Loucy (cell line): ENCODE results near the gene TMPRSS13.
A peak's percentile ranks its signal among the peaks of the same experiment; 100 is the strongest.

Source experiments
- H2AFZ ChIP-seq: fragments of 200-600 bp; sonication (generic); 2 replicates; pipeline ENCODE4 v1.6.0; 2016; ENCODE audit warnings: antibody characterized with exemption, mild to moderate bottlenecking, low read length, moderate library complexity
- H3F3A ChIP-seq: fragments of 200-600 bp; 2 replicates; pipeline ENCODE4 v1.6.0; 2016; ENCODE audit warnings: antibody characterized with exemption, low read depth, mild to moderate bottlenecking
- H3K27me3 ChIP-seq: fragments of 200-600 bp; sonication (generic); 2 replicates; pipeline ENCODE4 v1.6.1; 2014; ENCODE audit warnings: low read length, mild to moderate bottlenecking; ENCODE audit not compliant: insufficient read depth, poor library complexity, severe bottlenecking
- H3K36me3 ChIP-seq: fragments of 200-600 bp; sonication (generic); 2 replicates; pipeline ENCODE4 v1.6.1; 2016; ENCODE audit warnings: low read length; ENCODE audit not compliant: insufficient read depth
- H3K4me1 ChIP-seq: fragments of 200-600 bp; sonication (generic); 2 replicates; pipeline ENCODE4 v1.5.1; 2014; ENCODE audit warnings: low read length, mild to moderate bottlenecking; ENCODE audit not compliant: insufficient read depth, poor library complexity, severe bottlenecking
- H3K4me2 ChIP-seq: fragments of 200-600 bp; sonication (generic); 2 replicates; pipeline ENCODE4 v1.6.0; 2014; ENCODE audit warnings: antibody characterized with exemption, low read length, low read depth, mild to moderate bottlenecking; ENCODE audit not compliant: poor library complexity, severe bottlenecking
- H3K4me3 ChIP-seq: fragments of 200-600 bp; sonication (generic); 2 replicates; pipeline ENCODE4 v1.5.1; 2014; ENCODE audit warnings: low read length, mild to moderate bottlenecking, mixed read lengths; ENCODE audit not compliant: poor library complexity, severe bottlenecking
- H3K79me2 ChIP-seq: fragments of 200-600 bp; sonication (generic); 2 replicates; pipeline ENCODE4 v1.6.1; 2014; ENCODE audit warnings: low read length; ENCODE audit not compliant: insufficient read depth
- H3K9ac ChIP-seq: fragments of 200-600 bp; sonication (generic); 2 replicates; pipeline ENCODE4 v1.6.0; 2014; ENCODE audit warnings: mild to moderate bottlenecking, low read depth, low read length, moderate library complexity; ENCODE audit not compliant: poor library complexity, severe bottlenecking
- H3K9me2 ChIP-seq: fragments of 200-600 bp; sonication (generic); replicated peaks from 2 replicates; pipeline ENCODE4 v1.6.1; 2016; ENCODE audit warnings: low read depth, low read length, mixed read lengths
- H3K9me3 ChIP-seq: fragments of 200-600 bp; sonication (generic); 2 replicates; pipeline ENCODE4 v1.6.1; 2014; ENCODE audit warnings: mild to moderate bottlenecking, antibody characterized with exemption, low read length, low read depth; ENCODE audit not compliant: insufficient read depth
- H4K20me1 ChIP-seq: fragments of 200-600 bp; sonication (generic); 2 replicates; pipeline ENCODE4 v1.6.0; 2014; ENCODE audit warnings: antibody characterized with exemption, low read length, mild to moderate bottlenecking; ENCODE audit not compliant: insufficient read depth, poor library complexity, severe bottlenecking
- EZH2phosphoT487 ChIP-seq: fragments of 200-600 bp; IDR thresholded peaks from 2 replicates; pipeline ENCODE4 v1.6.1; 2018; ENCODE audit warnings: antibody characterized with exemption, mild to moderate bottlenecking, moderate library complexity, borderline replicate concordance
- TF ChIP-seq, protein P1 (sequence below): fragments of 200-600 bp; sonication (generic); conservative IDR thresholded peaks from 2 replicates; pipeline ENCODE4 v1.5.1; 2014; ENCODE audit warnings: mild to moderate bottlenecking, antibody characterized with exemption, low read length

TMPRSS13 gene

DNA sequence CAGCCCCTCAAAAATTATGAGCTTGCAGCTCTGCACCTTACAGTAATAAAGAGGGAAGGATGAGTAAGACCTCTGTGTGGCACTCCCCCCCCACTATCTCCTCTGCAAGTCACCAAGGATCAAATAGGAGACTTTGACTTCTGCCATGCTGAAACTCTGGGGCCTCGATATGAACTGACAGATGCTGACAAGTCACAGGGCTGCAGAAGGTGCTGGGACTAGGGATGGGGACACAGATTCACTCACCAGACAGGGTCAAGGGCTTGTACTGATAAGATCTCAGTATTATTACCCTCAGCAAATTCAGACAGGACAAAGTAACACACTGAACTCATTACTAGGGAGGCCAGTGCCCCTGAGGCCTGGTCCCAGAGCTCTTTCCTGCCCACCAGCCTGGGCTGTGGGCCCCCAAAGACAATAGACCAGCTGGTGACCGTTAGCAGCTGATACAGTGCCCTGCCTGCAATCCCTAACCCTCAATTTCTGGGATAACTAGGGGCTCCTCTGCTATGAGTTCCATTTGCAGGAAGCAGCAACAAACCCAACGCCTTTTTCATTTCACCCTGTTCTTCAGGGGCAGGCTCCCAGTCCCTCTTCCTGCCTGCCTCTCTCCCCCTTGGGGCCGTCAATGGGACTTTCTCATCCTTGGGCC lies 20.1 kb downstream of the TMPRSS13 start:
- Histone ChIP-seq H3K27me3 (no peaks in the 10 kb centered on the region), H3K36me3 (no peaks in the 10 kb centered on the region), H3K4me1 (peaks cover 48% of the 10 kb centered on the region), H4K20me1 (no peaks in the 10 kb centered on the region), H3F3A (no peaks in the 10 kb centered on the region), H3K9me3 (no peaks in the 10 kb centered on the region), H2AFZ (no peak overlapping the region), H3K9me2 (no peaks in the 10 kb centered on the region), H3K4me3 (peak overlapping the region; percentile 73), H3K4me2 (peak overlapping the region; percentile 82), H3K79me2 (peaks cover 15% of the 10 kb centered on the region; the same call in 1 of the 2 replicates), H3K9ac (peak overlapping the region; percentile 78)
- no peak for TF ChIP-seq EZH2phosphoT487
- TF ChIP-seq, protein P1, sequence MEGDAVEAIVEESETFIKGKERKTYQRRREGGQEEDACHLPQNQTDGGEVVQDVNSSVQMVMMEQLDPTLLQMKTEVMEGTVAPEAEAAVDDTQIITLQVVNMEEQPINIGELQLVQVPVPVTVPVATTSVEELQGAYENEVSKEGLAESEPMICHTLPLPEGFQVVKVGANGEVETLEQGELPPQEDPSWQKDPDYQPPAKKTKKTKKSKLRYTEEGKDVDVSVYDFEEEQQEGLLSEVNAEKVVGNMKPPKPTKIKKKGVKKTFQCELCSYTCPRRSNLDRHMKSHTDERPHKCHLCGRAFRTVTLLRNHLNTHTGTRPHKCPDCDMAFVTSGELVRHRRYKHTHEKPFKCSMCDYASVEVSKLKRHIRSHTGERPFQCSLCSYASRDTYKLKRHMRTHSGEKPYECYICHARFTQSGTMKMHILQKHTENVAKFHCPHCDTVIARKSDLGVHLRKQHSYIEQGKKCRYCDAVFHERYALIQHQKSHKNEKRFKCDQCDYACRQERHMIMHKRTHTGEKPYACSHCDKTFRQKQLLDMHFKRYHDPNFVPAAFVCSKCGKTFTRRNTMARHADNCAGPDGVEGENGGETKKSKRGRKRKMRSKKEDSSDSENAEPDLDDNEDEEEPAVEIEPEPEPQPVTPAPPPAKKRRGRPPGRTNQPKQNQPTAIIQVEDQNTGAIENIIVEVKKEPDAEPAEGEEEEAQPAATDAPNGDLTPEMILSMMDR = no peak

DNA sequence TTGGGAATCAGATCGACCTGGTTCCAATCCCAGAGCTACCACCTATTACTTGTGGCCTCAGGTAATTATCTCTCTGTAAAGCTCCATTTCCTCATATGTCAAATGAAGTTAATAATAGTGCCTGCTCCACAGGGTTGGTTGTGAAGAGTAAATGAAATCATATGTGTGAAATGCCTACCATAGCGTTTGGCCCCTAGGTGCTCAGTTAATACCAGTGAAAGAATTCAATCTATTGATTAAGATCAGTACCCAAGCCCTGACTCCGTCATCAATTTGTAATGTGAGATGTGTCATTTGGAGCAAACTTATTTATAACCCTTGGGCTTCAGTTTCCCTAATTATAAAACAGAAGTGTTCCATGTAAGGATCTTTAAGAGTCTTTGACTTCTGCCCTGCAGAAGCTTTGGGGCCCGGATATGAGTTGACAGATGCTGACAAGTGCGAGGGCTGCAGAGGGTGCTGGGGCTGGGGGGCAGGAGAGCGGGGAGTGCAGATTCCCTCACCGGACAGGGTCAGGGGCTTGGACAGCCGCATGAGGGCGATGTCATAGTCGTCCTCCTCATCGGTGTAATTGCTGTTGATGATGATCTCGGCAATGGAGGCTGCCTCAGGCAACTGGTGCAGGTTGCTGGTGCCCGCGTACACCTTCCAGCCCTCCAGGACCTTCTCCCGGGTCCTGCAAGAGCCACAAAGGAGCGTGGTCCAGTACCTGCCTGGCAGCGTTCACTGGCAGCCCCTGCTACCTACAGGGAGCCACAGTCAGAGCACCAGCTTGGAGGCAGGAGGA lies 20.9 kb downstream of the TMPRSS13 start:
- Histone ChIP-seq H3F3A (no peaks in the 10 kb centered on the region), H3K4me3 (peak overlapping the region; percentile 73), H3K9ac (peak overlapping the region; percentile 78), H3K9me3 (no peaks in the 10 kb centered on the region), H3K9me2 (no peaks in the 10 kb centered on the region), H4K20me1 (no peaks in the 10 kb centered on the region), H3K4me1 (peaks cover 42% of the 10 kb centered on the region), H3K36me3 (no peaks in the 10 kb centered on the region), H3K79me2 (peaks cover 15% of the 10 kb centered on the region; the same call in 1 of the 2 replicates), H3K4me2 (peak overlapping the region; percentile 82), H3K27me3 (no peaks in the 10 kb centered on the region), H2AFZ (no peak overlapping the region)
- TF ChIP-seq EZH2phosphoT487 = no peak
- TF ChIP-seq, protein P1 = no peak

DNA sequence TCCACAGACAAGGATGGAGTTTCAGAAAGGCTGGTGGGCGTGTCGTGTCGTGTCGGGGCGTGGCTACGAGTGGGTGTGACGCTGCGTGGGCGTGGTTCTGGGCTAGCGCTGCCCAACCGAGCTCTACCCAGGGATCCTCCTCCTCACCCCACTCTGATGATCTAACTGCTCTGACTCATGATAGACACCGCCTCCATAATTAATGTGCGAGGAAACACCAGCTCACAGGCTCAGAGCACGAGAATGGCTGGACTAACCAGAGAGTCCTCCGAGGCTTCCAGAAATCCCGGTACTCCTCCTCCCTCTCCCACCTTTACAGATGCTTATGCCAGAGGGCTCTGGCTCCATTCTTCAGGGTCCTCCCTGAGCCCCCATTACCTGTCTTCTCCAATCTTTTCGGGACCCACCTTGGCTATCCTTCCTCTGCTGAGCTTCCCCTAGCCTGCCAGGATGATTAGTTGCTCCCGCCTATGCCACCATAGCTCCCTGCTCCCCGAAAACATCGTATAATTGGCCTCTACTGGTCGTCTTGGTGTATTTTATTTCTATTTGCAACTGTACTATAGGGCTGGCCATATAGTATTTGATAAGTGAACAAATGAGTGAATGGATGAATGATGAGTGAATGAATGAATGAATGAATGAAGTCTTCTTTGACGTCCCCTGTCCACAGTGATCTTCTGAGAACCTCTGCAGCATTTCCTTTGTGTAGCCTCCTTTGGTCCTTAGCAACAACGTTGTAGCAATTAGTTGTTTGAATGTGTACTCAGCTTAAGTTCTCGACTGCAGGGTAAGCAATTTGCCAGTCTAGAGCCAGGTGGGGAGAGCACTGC lies 21.7 kb downstream of the TMPRSS13 start:
- Histone ChIP-seq H4K20me1 (no peaks in the 10 kb centered on the region), H2AFZ (no peak overlapping the region), H3K9me2 (no peaks in the 10 kb centered on the region), H3K9ac (peak overlapping the region; percentile 78), H3K4me1 (peaks cover 34% of the 10 kb centered on the region), H3K9me3 (no peaks in the 10 kb centered on the region), H3K27me3 (no peaks in the 10 kb centered on the region), H3K79me2 (peaks cover 15% of the 10 kb centered on the region; the same call in 1 of the 2 replicates), H3K36me3 (no peaks in the 10 kb centered on the region), H3K4me2 (peak overlapping the region; percentile 82), H3F3A (no peaks in the 10 kb centered on the region), H3K4me3 (peak overlapping the region; percentile 73)
- no peak for TF ChIP-seq EZH2phosphoT487
- TF ChIP-seq, protein P1 = no peak
